ENCODE results near the gene TAF12. TPM values are rescaled to one million over a fixed set of nuclear protein-coding genes. Genes with fewer than 3 reads are reported as not detected.
A peak's percentile ranks its signal among the peaks of the same experiment; 100 is the strongest.
"Not testable (repeated sequence)": the region's sequence is repeated elsewhere in the genome, so short reads cannot be mapped to it uniquely, and the experiment has no call there.

TAF12 gene
- total RNA-seq, 1 experiment from 2014 or later = 28.4 TPM

GRCh38 chr1:28653870-28654269 lies 11.0 kb upstream of the TAF12 start:
- POLR2A ChIA-PET (ENCODE audit: unreplicated experiment); CTCF ChIA-PET: not testable (repeated sequence)

GRCh38 chr1:28653063-28653462 lies 10.2 kb upstream of the TAF12 start:
- H3K4me2 ChIP-seq; POLR2A ChIA-PET (ENCODE audit: unreplicated experiment); H3K27me3 ChIP-seq (ENCODE audit: insufficient read depth, low read depth); H3K9me3 ChIP-seq (ENCODE audit: insufficient read depth, low read depth); H3K79me2 ChIP-seq (ENCODE audit: low read depth); H3K9me2 ChIP-seq (ENCODE audit: insufficient read depth); H3K36me3 ChIP-seq (ENCODE audit: low read depth); H4K20me1 ChIP-seq (ENCODE audit: insufficient read depth); intact Hi-C loops (cut with micrococcal nuclease; ENCODE audit: unreplicated experiment); DNase-seq; H3K4me3 ChIP-seq; BruUV-seq (replicated peaks); H3K27ac ChIP-seq; CTCF ChIA-PET; H2AFZ ChIP-seq; H3K4me1 ChIP-seq (replicated peaks; ENCODE audit: insufficient read depth): not testable (repeated sequence)
- peaks cover 15% of the 10 kb centered on the region for H3F3A ChIP-seq (ENCODE audit: insufficient read depth, low read depth)

More at GRCh38 chr1:28653870-28654269, 11.0 kb upstream of the TAF12 start:
- intact Hi-C loops (cut with micrococcal nuclease; ENCODE audit: unreplicated experiment); H3K79me2 ChIP-seq (ENCODE audit: low read depth); H3K9me2 ChIP-seq (ENCODE audit: insufficient read depth); H4K20me1 ChIP-seq (ENCODE audit: insufficient read depth); H3K4me3 ChIP-seq; H3K4me1 ChIP-seq (replicated peaks; ENCODE audit: insufficient read depth); H2AFZ ChIP-seq; H3K27ac ChIP-seq; H3K36me3 ChIP-seq (ENCODE audit: low read depth); H3K9me3 ChIP-seq (ENCODE audit: insufficient read depth, low read depth); H3F3A ChIP-seq (ENCODE audit: insufficient read depth, low read depth); BruUV-seq (replicated peaks); H3K27me3 ChIP-seq (ENCODE audit: insufficient read depth, low read depth); H3K4me2 ChIP-seq: not testable (repeated sequence)
- peak; percentile 51 for TF ChIP-seq CTCF (conservative IDR thresholded peaks at IDR 0.05)
- DNase-seq = peak in 1 of 2 experiments; percentile 33

GRCh38 chr1:28648474-28649198 lies 5.8 kb upstream of the TAF12 start, which contains the start of gene RNU11:
Gene RNU11, plus strand, starts transcription at chr1:28648600.
- peak within 1 kb of the TSS; percentile 96 for H3K27ac ChIP-seq
- intact Hi-C loops (cut with micrococcal nuclease; ENCODE audit: unreplicated experiment) = loop anchor here (1.0 to 10.0 kb wide), 3 partner anchors 88 to 556 kb away; partner anchors contain the start of genes RCC1 and YTHDF2
- ChIA-PET CTCF (interaction anchor here (0.7 to 1.0 kb wide), 3 partner anchors 31 to 961 kb away, joined by 4 to 14 read pairs (median 6); partner anchors contain the start of gene YTHDF2), POLR2A (ENCODE audit: unreplicated experiment) (interaction anchor here (0.6 to 1.4 kb wide), 11 partner anchors 20 to 400 kb away, joined by 3 to 35 read pairs (median 9); partner anchors contain the start of genes GMEB1 and YTHDF2)
- no peaks in the 10 kb centered on the region for H3K9me2 ChIP-seq (ENCODE audit: insufficient read depth)
- H3K4me3 ChIP-seq = peak within 1 kb of the TSS; percentile 52; the same call in 1 of the 2 replicates
- H2AFZ ChIP-seq = peak within 1 kb of the TSS; percentile 68
- H3K36me3 ChIP-seq (ENCODE audit: low read depth) = no peaks in the 10 kb centered on the region
- no peaks in the 10 kb centered on the region for H3K27me3 ChIP-seq (ENCODE audit: insufficient read depth, low read depth)
- H3K4me1 ChIP-seq (replicated peaks; ENCODE audit: insufficient read depth) = peaks cover 24% of the 10 kb centered on the region
- DNase-seq = peak; percentile 85 to 95
- H3F3A ChIP-seq (ENCODE audit: insufficient read depth, low read depth) = peaks cover 26% of the 10 kb centered on the region
- BruUV-seq (replicated peaks) = TSS peak; percentile 100
- peaks cover 7% of the 10 kb centered on the region; the same call in 1 of the 2 replicates for H3K79me2 ChIP-seq (ENCODE audit: low read depth)
- H4K20me1 ChIP-seq (ENCODE audit: insufficient read depth) = no peaks in the 10 kb centered on the region
- TF ChIP-seq EZH2 (IDR thresholded peaks at IDR 0.05; ENCODE audit: low read depth) = no peak
- no peak for TF ChIP-seq CTCF (conservative IDR thresholded peaks at IDR 0.05)
- H3K9me3 ChIP-seq (ENCODE audit: insufficient read depth, low read depth) = no peaks in the 10 kb centered on the region
- H3K4me2 ChIP-seq = peak within 1 kb of the TSS; percentile 81

Measured in PC-9 (cell line).